ENCODE measurements around the gene ST3GAL3. TPM values are rescaled to one million over a fixed set of nuclear protein-coding genes. Genes with fewer than 3 reads are reported as not detected.

ST3GAL3 gene
- total RNA-seq, 1 experiment from 2014 or later, result 8.3 TPM

- Mint-ChIP-seq H3K27me3 (ENCODE audit: low read depth) (no peaks in the 10 kb centered on the region), H3K27ac (no peak overlapping the region), H3K4me3 (no peak overlapping the region), H3K4me1 (peaks cover 6 to 13% of the 10 kb centered on the region in 2 experiments), H3K36me3 (ENCODE audit: insufficient read depth in 1 of 3, low read depth in 3 of 3) (no peaks in the 10 kb centered on the region), H3K9me3 (no peaks in the 10 kb centered on the region)
- H2BK5ac ChIP-seq (ENCODE audit: insufficient read length, low read length), result no peak overlapping the region
- no peak overlapping the region for H3K9ac ChIP-seq (ENCODE audit: extremely low read depth, insufficient read length, low read length)
- no peaks in the 10 kb centered on the region for H3K9me3 ChIP-seq (ENCODE audit: control insufficient read depth, low read depth, low read length)
- no peak overlapping the region for H3K27ac ChIP-seq (ENCODE audit: insufficient read length, low read depth, low read length)
- H3T11ph ChIP-seq (ENCODE audit: low read length), result no peak overlapping the region
- no peak overlapping the region for H2AFZ ChIP-seq (ENCODE audit: low read length)
- DNase-seq, result no peak
- H2BK15ac ChIP-seq (ENCODE audit: low read depth, low read length), result no peak overlapping the region
- H3K4me2 ChIP-seq (ENCODE audit: insufficient read depth, insufficient read length, low read length), result no peak overlapping the region
- no peak overlapping the region for H3K18ac ChIP-seq (ENCODE audit: insufficient read length, low read depth, low read length)
- no peaks in the 10 kb centered on the region for H3K23me2 ChIP-seq (ENCODE audit: insufficient read length, low read depth, low read length, poor library complexity, severe bottlenecking)
- H3K4me1 ChIP-seq (ENCODE audit: insufficient read depth, low read length), result no peaks in the 10 kb centered on the region
- no peaks in the 10 kb centered on the region for H3K79me1 ChIP-seq (ENCODE audit: insufficient read depth, low read depth, low read length, poor library complexity, severe bottlenecking)
- no peak overlapping the region for H3K14ac ChIP-seq (ENCODE audit: insufficient read depth, low read length)
- H4K5ac ChIP-seq (ENCODE audit: insufficient read length, low read depth, low read length), result no peak overlapping the region
- H4K91ac ChIP-seq (ENCODE audit: insufficient read length, low read depth, low read length), result no peak overlapping the region
- H2AK5ac ChIP-seq (ENCODE audit: insufficient read length, low read length), result no peak overlapping the region
- no peaks in the 10 kb centered on the region for H3K27me3 ChIP-seq (ENCODE audit: insufficient read depth, low read length)
- no CpG with 5 or more reads among the region's 1 CpG for WGBS (ENCODE audit: extremely low coverage, insufficient read length, low lambda C conversion rate)
- H2BK20ac ChIP-seq (ENCODE audit: low read depth, low read length, poor library complexity, severe bottlenecking), result no peak overlapping the region
- H2BK12ac ChIP-seq (ENCODE audit: insufficient read length, low read depth, low read length), result no peak overlapping the region
- no peak overlapping the region for H3K23ac ChIP-seq (ENCODE audit: insufficient read length, low read depth, low read length)
- no peak overlapping the region for H4K8ac ChIP-seq (replicated peaks; ENCODE audit: insufficient read length, low read depth, low read length)
- H3K4ac ChIP-seq (ENCODE audit: low read depth, low read length), result no peak overlapping the region
- no peaks in the 10 kb centered on the region for H3K79me2 ChIP-seq (ENCODE audit: insufficient read depth, low read length)
- no peak overlapping the region for H3K56ac ChIP-seq (ENCODE audit: insufficient read length, low read depth, low read length)
- no peak overlapping the region for H2BK120ac ChIP-seq (ENCODE audit: low read depth, low read length, poor library complexity, severe bottlenecking)
- no peaks in the 10 kb centered on the region for H4K20me1 ChIP-seq (ENCODE audit: control insufficient read depth, insufficient read depth, insufficient read length)
- TF ChIP-seq CTCF (conservative IDR thresholded peaks at IDR 0.05), result no peak
Observed at GRCh38 chr1:43786960-43787359, 79.6 kb downstream of the ST3GAL3 start.
